HG02571 (cell line): ENCODE measurements around the gene KLK8.

Source experiments
- ATAC-seq: cut with Tn5 transposase; IDR thresholded peaks from one replicate; pipeline ENCODE4 v1.9.1; 2021; ENCODE audit warnings: mild to moderate bottlenecking, moderate library complexity; ENCODE audit not compliant: unreplicated experiment

The KLK8 gene

DNA sequence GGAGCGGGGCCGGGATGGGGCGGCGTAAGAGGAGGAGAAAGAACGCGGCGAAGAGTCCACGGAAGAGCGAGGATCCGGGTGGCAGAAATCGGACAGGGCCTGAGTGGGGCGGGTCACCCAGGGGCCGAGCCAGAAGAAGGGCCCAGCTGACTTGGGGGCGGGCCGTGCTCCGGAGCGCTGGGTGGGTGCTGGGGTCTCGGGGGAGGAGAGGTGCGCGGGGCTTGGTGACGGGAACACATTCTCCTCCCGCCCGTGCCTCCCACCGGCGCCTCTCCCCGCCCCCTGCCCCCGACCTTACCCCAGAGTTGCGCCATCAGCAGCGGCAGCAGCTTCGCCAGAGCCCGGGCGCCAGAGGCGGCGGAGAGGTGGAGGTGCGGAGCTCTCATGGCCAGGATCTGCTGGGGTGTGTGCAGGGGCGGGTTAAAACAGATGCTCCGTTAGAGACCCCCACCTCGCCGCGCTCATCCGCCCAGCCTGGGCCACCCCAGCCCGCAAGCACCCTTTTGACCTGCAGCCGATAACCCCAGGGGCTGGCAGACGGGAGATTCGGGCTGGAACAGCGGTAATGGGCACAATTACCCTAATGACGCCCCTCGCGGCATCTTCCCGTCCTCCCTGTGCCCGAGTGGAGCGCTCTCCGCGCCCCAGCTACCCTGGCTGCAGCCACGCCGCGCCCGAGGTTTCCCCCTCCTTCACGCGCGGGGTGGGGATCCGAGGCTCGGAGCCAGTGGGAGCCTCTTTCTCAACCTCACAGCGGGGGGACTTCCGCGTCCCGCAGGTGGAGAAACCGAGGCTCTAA, 17.5 kb upstream of the KLK8 start:
- no peak for ATAC-seq

DNA sequence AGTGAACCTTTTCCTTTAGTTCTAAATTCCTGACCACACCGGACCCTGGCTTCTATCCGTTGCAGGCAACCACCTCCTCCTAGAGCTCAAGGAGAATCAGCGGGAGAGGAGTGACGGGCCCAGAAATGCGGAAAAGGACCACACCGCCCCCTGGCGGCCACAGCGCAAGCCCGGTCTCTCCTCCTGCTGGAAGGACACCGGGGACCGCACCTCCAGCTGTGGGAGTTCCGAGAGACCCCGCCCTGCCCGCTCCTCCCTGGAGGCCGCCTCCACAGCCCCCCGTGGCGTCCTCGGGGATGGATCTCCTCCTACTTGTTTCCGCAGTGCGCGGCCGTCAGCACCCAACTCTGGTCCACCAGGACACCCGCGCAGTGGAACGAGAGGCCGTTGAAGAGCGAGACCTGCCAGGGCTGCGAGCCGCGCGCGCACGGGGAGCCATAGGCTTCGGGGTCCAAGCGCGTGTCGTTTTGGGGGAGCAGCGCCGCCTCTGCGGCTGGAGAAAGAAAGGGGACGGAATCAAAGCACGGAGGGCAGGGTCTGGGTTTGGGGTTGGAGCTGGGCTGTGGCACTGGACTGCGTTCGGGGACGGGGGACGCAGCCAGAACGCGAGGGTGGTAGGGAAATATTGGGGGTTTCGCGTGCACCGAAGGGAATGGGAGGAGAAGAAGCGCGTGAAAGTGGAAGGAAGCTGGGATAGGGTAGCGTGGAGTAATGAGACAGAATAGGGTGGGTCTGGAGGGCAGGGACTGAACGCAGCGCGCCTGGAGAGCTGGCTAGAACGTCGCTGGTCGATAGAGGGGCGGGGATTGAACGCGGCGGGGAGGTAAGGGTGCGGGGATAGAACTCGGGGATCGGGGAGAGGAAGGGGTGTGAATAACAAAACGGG, 15.6 kb upstream of the KLK8 start:
- no peak for ATAC-seq

DNA sequence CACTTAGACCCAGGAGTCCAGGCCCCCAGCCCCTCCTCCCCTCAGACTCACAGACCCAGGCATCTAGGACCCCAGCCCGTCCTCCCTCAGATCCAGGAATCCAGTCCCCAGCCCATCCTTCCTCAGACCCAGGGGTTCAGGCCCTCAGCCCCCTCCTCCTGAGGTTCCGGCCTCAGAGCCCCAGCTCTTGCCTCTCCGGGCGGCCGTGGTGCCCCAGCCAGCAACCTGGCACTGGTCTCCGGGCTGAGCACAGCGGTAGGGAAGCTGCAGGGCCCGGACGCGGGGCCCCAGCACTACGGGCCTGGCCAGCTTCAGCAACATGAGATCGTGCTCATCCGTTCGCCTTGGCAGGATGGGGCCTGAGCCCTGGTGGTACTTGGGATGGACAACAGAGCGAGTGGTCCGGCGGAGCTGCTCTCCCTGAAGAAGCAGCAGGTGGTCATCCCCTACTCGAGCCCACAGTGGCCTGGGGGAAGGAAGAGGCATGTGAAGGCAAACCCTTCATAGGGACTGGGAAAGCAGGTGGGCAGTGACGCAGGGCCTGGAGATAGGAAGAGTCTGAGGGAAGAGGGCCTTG, 14.4 kb upstream of the KLK8 start:
- ATAC-seq = no peak

DNA sequence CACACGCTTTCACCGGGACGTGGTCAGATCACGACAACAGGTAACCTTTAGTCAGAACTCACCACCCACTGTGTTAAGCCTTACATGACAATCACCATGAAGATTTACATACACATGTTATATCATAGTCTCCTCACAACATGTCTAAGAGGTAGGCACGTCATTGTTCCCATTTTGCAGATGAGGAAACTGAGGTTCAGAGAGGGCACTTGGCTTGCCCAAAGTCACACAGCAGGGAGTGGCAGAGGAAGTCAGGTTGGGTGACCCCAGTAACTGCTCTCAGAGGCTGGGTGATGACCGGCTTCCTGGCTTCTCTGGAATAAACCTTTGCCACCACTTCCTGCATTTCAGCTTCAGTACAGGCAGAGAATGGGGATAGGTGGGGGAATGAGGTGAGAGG, 12.8 kb upstream of the KLK8 start:
- no peak for ATAC-seq

DNA sequence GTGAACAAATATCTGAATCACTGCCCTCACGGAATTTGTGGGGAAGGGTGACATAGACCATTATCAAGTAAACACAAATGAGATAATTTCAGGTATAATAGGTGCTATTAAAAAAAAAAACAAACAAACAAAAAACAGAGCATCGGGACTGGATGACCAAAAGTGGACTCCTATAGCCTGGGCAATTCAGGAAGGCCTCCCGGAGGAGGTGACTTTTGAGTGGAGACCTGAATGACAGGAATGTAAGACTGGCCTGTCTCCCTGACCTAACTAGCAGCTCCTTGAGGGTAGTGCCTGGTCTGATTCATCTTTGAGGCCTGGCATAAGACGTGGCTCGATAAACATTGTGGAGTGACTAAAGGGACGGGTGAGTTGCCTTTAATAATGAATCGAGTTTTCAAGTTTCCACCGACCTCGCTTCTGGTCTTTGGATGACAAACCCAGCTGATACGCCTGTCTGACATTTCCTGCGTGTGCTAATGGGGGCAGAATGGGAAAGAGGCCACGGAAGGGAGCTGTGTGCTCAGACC, 11.3 kb upstream of the KLK8 start:
- no peak for ATAC-seq

DNA sequence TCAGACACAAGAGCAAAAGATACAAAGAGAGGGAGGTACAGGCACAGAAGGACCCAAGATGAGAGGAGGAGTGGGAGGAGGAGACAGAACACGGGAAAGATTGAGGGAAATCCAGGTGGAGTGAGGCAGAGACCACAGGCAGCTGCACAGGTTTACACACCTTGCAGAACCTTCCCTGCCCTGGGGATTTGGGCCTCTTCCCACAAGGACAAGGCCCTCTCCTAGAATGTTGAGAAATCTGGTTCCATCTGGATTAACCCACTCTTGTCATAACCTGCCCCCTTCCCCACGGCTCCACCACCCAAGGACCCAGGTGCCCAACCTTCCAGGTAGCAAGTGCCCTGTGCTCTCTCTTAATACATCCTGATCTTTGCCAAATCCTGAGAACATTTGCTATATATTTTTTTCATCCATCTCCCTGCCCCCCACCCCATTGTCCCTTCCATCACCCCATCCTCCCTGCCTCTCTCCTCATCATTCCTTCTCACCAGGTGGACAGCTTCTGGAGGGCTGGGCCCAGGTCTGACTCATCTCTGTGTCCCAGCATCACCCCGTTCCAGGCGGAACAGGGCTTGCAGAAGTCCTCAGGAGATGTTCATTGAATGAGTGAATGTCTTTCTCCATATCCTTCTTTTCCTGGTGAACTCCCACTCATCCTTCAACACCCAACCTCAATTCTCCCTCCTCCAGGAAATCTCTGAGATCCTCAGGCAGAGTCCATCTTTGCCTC, 8.8 kb upstream of the KLK8 start:
- no peak for ATAC-seq

DNA sequence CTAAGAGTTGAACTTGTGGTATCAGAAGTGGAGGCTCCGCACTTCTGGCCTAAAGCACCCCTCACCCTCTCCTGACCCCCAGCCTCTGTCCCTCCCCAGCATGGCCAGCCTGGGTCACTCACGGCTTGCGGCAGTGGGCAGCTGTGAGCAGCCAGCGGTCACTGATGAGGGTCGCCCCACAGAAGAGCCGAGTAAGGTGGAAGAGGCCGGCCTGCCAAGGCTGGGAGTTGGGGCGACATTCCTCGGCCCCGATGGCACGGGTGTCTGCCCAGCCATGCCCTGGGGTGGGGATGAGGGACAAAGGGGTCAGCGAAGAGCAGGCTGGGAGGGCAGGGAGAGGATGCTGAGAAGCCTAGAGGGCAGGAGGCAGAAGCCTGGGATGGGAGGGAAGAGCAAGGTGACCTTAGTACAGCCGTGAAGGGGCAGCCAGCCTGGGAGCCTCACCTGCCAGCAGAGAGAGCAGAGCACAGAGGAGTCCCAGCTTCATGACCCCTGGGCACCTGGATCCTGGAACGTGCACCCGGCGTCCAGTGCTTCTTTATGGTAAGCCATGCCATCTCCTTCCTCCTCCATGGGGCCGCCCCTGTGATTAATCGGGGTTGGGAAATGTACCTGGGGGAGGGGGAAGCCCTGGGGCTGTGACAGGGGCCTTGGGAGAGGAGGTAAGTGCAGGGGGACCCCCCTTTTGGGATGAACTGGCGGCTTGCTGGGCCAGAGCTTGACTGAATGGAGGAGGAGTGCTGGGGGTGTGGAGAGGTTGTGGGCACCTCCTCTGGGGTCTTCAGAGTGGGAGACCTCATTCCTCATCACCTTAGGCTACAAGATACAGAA, 7.9 kb upstream of the KLK8 start:
- ATAC-seq = no peak

DNA sequence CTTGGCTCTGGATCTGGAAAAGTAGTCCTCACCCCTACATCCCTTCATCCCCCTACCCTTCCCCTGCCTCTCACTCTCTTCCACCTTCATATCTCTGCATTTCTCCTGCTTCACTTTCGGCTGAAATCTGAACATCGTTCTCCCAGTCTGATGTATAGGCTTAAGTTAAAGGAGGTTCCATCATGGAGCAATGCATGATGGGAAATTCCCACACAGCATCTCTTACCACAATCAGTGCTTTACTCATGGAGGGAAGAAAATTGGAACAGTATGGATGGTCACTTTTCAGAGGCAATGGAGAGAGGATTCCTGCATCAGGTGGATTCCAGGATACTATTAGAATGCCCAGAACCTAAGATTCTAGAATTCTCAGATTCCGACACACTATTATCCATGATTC, 6.1 kb upstream of the KLK8 start:
- no peak for ATAC-seq

DNA sequence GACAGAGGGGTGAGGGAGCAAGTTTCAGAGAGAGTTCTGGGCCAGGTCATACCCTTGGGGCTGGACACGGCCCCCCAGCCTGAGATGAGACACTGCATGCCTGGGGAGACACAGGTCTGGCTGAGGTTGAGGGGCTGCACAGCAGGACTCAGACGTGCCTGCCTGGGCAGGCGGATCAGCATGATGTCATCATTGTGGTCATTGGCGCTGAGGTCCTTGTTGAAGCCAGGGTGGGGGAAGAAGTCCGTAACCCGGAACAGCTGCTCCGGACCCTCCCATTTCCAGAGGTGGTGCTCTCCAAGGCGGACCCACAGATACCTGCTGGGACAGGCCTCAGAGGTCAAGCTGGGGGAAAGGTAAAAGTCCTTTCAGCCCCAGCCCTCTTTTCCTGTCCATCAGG, 5.0 kb upstream of the KLK8 start:
- ATAC-seq = no peak

DNA sequence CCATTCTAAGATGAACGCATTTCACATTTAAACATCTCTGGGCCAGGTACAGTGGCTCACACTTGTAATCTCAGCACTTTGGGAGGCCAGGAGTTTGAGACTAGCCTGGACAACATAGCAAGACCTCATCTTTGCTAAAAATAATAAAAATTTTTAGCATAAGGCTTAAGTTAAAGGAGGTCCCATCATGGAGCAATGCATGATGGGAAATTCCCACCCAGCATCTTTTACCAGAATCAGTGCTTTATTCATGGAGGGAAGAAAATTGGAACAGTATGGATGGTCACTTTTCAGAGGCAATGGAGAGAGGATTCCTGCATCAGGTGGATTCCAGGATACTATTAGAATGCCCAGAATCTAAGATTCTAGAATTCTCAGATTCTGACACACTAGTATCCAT, 3.8 kb upstream of the KLK8 start:
- no peak for ATAC-seq

DNA sequence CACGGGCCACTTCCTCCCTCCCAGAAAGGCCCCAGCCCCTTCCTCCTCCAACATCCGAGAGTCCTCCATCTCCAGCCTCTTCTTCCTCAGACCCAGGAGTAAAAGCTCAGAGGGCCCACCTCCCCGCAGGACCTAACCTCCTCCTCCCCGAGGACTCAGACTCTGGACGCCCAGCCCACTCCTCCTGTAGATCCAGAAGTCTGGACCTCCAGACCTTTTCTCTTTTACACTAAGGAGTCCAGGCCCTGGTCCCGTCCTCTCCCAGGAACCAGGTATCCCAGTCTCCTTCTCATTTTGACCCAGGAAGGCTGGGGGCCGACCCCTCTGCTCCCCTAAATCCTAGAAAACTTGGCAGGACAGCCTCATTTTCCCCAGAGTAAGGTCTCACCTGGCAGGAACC, 1.9 kb upstream of the KLK8 start:
- ATAC-seq = no peak

DNA sequence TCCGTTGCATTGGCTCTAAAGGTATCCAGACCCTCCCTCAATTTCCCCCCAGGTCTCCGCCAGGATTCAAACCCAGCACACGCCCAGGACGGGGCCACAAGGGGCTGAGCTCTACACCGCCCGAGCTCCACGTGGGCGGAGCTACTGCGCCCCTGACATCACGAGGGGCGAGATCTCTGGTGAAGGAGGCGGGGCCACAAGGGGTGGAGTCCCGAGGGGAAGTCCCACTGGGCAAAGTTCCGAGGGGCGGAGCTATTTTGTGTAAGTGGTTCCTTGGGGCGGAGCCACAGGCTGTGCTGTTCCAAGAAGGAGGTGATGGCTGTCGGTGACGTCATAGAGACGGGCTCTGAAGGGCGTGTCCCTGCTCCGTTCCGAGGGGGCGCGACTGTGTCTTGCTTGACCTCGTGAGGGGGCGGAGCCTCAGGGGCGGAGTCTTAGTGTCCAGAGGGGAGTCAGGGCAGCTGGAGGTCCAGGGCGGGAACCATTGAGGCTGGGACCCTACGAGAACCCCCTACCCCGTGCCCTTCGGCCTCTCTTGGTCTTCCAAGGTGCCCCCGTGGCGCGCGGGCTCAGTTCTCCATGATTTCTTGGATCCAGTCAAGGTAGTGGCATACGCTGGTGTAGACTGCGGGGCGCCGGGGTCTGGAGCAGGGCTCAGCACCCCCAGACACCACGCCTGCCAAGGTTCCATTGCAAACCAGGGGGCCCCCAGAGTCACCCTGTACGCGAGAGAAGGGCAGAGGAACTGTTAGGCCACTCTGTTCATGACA, 1.3 kb upstream of the KLK8 start:
- no peak for ATAC-seq

DNA sequence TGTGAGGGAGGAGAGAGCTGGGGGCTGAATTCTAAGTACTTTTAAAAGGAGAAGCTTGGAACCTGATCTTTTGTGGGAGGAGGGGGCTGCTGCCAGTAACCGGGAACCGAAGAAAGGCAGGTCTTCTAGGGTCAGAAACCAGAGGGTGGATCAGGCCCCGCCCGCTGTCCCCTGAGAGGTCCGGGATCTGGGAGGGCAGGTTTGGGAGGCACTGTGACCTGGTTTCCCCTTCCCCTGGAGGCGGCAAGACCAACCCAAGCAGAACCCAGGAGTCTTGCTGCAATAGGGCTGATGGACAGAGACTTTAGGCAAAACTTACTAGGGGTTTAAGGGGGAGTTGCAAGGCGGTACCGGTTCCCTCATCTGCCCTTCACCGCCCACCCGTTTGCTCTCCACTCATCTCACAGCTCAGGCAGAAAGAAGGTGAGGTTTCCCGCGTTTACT, 707 bp upstream of the KLK8 start:
- no peak for ATAC-seq

DNA sequence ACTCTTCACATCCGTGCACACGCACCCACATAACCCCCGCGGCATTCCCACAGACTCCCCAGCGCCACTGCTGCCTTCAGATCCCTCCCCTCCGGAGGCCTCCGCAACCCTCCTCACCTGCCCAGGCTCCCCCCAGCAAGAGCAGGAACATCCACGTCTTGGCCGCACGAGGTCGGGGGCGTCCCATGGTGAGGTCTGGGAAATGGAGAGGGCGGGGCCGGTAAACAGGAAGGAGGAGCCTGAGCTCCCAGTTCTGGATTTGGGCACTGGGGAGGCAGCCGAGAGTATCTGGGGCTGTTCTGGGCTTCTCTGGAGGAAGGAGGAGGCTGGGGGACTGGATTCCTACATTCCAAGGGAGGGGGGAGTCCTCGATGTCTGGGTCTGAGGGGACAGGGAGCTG, 423 bp downstream of the KLK8 start:
- no peak for ATAC-seq

DNA sequence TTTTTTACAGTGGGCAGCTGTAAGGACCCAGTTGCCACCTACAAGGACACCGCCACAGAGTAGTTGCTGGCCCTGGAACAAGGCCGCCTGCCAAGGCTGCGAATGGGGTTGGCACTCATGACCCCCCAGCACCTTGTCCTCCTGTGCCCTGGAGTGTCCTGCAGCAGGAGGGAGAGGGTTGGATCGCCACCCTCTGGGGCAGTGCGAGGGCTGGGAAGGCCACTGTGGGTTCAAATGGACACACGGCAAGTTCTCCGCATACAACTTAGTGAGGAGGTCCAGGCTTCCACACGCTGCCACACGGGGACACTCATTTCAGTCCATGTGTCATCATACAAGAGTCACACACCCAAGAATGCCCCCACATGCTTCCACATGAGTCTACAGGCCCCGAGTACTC, 978 bp downstream of the KLK8 start:
- ATAC-seq = no peak

DNA sequence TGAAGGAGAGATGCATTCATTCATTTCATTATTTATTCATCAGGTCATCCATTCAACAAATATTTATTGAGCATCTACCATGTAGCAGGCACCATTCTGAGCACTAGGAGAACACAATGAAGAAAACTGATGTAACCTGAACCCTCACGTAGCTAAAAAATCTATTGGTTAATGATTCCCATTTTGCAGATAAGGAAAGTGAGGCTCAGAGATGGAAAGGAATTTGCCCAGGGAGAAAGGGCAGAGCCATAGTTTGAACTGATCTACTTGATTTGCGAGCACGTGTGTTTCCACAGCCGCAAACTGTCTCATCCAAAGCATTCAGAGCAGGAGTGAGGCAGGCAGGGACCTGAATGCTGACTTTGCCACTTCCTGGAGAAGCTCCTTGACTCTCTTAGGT, 2.7 kb downstream of the KLK8 start:
- no peak for ATAC-seq

DNA sequence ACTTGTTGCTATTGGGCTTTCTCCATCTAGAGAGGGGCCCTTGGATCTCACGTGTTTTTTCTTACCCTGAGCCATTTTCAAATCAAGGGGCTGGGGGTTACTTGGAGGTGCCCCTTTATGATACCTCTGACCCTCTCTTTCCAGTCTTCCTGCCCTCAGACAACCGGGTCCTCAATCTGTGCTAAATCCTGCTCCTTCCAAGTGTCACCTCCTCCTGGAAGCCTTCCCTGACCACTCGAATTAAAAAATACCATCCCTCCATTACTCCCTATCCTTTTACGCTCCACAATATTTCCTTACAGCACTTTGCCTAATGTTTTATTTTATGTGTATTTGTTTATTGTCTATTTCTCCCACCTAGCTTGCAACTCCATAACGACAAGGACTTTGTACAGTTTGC, 3.3 kb downstream of the KLK8 start:
- no peak for ATAC-seq

DNA sequence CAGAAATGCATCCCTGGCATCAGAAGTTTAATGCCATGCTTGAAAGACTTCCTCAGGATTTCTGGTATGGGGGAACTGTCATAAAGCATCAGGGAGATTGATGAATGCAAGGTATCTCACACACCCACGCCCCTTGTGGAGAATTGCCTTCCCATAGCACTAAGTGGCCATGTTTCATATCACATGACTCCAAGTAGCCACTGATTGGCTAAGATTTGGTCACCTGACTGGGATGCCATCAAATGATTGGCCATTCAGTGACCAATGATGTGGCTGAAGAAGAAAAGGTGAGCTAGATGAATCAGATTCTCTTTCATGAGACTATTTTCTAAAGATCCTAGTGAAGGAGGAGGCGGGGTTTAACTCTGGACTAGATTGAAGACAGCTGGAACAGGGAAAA, 7.3 kb downstream of the KLK8 start:
- no peak for ATAC-seq

DNA sequence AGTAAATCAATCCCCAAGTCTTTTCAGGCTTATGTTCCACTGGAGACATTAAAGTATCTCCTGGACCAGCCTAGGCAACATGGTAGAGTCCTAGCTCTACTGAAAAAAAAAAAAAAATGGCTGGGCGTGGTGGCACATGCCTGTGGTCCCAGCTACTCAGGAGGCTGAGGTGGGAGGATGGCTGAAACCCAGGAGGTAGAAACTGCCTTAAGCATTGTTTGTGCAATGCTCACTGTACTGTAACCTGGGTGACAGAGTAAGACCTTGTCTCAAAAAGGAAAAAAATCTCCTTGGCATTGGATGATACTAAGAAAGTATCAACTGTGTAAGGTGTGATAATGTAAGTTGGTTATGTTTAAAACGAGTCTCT, 8.8 kb downstream of the KLK8 start:
- ATAC-seq = no peak
